Measurements from ENCODE around the gene ZNRF2. TPM values are rescaled to one million over a fixed set of nuclear protein-coding genes. Genes with fewer than 3 reads are reported as not detected.
A peak's percentile ranks its signal among the peaks of the same experiment; 100 is the strongest.
"Not testable (repeated sequence)": the region's sequence is repeated elsewhere in the genome, so short reads cannot be mapped to it uniquely, and the experiment has no call there.

ZNRF2 gene
- total RNA-seq, 4 donors from 2014 or later: 60.8 to 83.0 (median 69.6) TPM

GRCh38 chr7:30290317-30290716 lies 5.9 kb downstream of the ZNRF2 start:
- WGBS, 2 donors (ENCODE audit: low coverage in 1 of 2): 39 to 67% methylated on average over 1 to 3 of the region's 3 CpGs
- H3K4me3 ChIP-seq; H3K9me3 ChIP-seq; intact Hi-C loops (cut with DNase I; ENCODE audit: low total_unique reads); H3K27me3 ChIP-seq; H3K36me3 ChIP-seq: not testable (repeated sequence)
- in situ Hi-C loops (cut with MboI; ENCODE audit: low pct_ligation_motif_present in 1 of 4, low pct_unique_long_range_greater_than_20kb in 1 of 4, low sequenced_read_pairs in 3 of 4): loop anchor here in 1 of 4 donors (25.0 kb wide), 1 partner anchor 172 kb away; no protein-coding TSS in a partner anchor
- Histone ChIP-seq H3K27ac (peak overlapping the region; percentile 46 to 100 (median 66)), H3K4me1 (peaks cover 0 to 58% (median 43%) of the 10 kb centered on the region in 4 donors)
- DNase-seq: peak; percentile 54
- TF ChIP-seq POLR2A (IDR thresholded peaks at IDR 0.05): peak; percentile 59
- TF ChIP-seq POLR2AphosphoS5 (IDR thresholded peaks at IDR 0.05): peak in 2 of 3 donors; percentile 69 to 78

GRCh38 chr7:30292416-30293038 lies 8.1 kb downstream of the ZNRF2 start:
- H3K9me3 ChIP-seq; DNase-seq; H3K27me3 ChIP-seq; H3K36me3 ChIP-seq; intact Hi-C loops (cut with DNase I; ENCODE audit: low total_unique reads); H3K4me3 ChIP-seq; H3K27ac ChIP-seq: not testable (repeated sequence)
- H3K4me1 ChIP-seq: peaks cover 0 to 63% (median 42%) of the 10 kb centered on the region in 4 donors
- 85 to 87% methylated on average over 3 of the region's 3 CpGs for WGBS, 2 donors (ENCODE audit: low coverage in 1 of 2)
- in situ Hi-C loops (cut with MboI; ENCODE audit: low pct_ligation_motif_present in 1 of 4, low pct_unique_long_range_greater_than_20kb in 1 of 4, low sequenced_read_pairs in 3 of 4): loop anchor here in 1 of 4 donors (25.0 kb wide), 1 partner anchor 170 kb away; no protein-coding TSS in a partner anchor

GRCh38 chr7:30296304-30296703 lies 11.9 kb downstream of the ZNRF2 start:
- H3K4me1 ChIP-seq: peaks cover 0 to 52% (median 17%) of the 10 kb centered on the region in 4 donors
- intact Hi-C loops (cut with DNase I; ENCODE audit: low total_unique reads); H3K36me3 ChIP-seq; DNase-seq; H3K27ac ChIP-seq; H3K9me3 ChIP-seq; H3K4me3 ChIP-seq; H3K27me3 ChIP-seq: not testable (repeated sequence)
- 41 to 53% methylated on average over 2 of the region's 2 CpGs for WGBS, 2 donors (ENCODE audit: low coverage in 1 of 2)
- in situ Hi-C loops (cut with MboI; ENCODE audit: low pct_ligation_motif_present in 1 of 4, low pct_unique_long_range_greater_than_20kb in 1 of 4, low sequenced_read_pairs in 3 of 4): loop anchor here in 1 of 4 donors (25.0 kb wide), 1 partner anchor 166 kb away; no protein-coding TSS in a partner anchor

GRCh38 chr7:30297499-30297898 lies 13.1 kb downstream of the ZNRF2 start:
- H3K4me1 ChIP-seq: peaks cover 0 to 42% (median 16%) of the 10 kb centered on the region in 4 donors
- intact Hi-C loops (cut with DNase I; ENCODE audit: low total_unique reads); H3K36me3 ChIP-seq; DNase-seq; H3K9me3 ChIP-seq; H3K27me3 ChIP-seq; H3K4me3 ChIP-seq; H3K27ac ChIP-seq: not testable (repeated sequence)
- in situ Hi-C loops (cut with MboI; ENCODE audit: low pct_ligation_motif_present in 1 of 4, low pct_unique_long_range_greater_than_20kb in 1 of 4, low sequenced_read_pairs in 3 of 4): loop anchor here in 1 of 4 donors (25.0 kb wide), 1 partner anchor 165 kb away; no protein-coding TSS in a partner anchor
- WGBS, 2 donors (ENCODE audit: low coverage in 1 of 2): 100% methylated on average over 1 of the region's 1 CpG

- DNase-seq; H3K27me3 ChIP-seq; H3K4me3 ChIP-seq; H3K9me3 ChIP-seq; H3K36me3 ChIP-seq; intact Hi-C loops (cut with DNase I; ENCODE audit: low total_unique reads): not testable (repeated sequence)
- WGBS, 2 donors (ENCODE audit: low coverage in 1 of 2): 51 to 70% methylated on average over 2 to 3 of the region's 3 CpGs
- peaks cover under 1 to 50% (median 18%) of the 10 kb centered on the region in 4 donors for H3K4me1 ChIP-seq
- peak overlapping the region in 1 of 4 donors; percentile 21 for H3K27ac ChIP-seq
- in situ Hi-C loops (cut with MboI; ENCODE audit: low pct_ligation_motif_present in 1 of 4, low pct_unique_long_range_greater_than_20kb in 1 of 4, low sequenced_read_pairs in 3 of 4): loop anchor here in 1 of 4 donors (25.0 kb wide), 1 partner anchor 164 kb away; no protein-coding TSS in a partner anchor
These were observed 14.0 kb downstream of the ZNRF2 start for GRCh38 chr7:30298409-30298808.

GRCh38 chr7:30301751-30302150 lies 17.4 kb downstream of the ZNRF2 start:
- TF ChIP-seq CTCF (IDR thresholded peaks at IDR 0.05) (no peak), POLR2A (IDR thresholded peaks at IDR 0.05) (no peak), EP300 (IDR thresholded peaks at IDR 0.05; ENCODE audit: low read depth) (no peak), POLR2AphosphoS5 (IDR thresholded peaks at IDR 0.05) (no peak)
- Histone ChIP-seq H3K27ac (no peak overlapping the region), H3K9me3 (no peaks in the 10 kb centered on the region), H3K4me3 (no peak overlapping the region), H3K27me3 (no peaks in the 10 kb centered on the region), H3K4me1 (peaks cover 24 to 68% (median 34%) of the 10 kb centered on the region in 4 donors), H3K36me3 (no peaks in the 10 kb centered on the region)
- intact Hi-C loops (cut with DNase I; ENCODE audit: low total_unique reads) (no loop called here), in situ Hi-C loops (cut with MboI; ENCODE audit: low pct_ligation_motif_present in 1 of 4, low pct_unique_long_range_greater_than_20kb in 1 of 4, low sequenced_read_pairs in 3 of 4) (no loop called here)
- DNase-seq: no peak
- 94 to 96% methylated on average over 7 of the region's 7 CpGs for WGBS, 2 donors (ENCODE audit: low coverage in 1 of 2)

Data from transverse colon (tissue), 4 donors.